Astrocyte of the spinal cord (primary cell): ENCODE data around the gene GFOD1.
"Not testable (repeated sequence)": the region's sequence is repeated elsewhere in the genome, so short reads cannot be mapped to it uniquely, and the experiment has no call there.

Source experiments
- DNase-seq: peaks from one replicate; pipeline ENCODE4 v3.0.0; 2011; ENCODE audit warnings: low read depth, low spot score
- H3K4me3 ChIP-seq: 2 replicates; pipeline ENCODE4 v1.5.1; 2011; ENCODE audit warnings: low read depth, mild to moderate bottlenecking, low read length, moderate library complexity
- in situ Hi-C: cut with HindIII; loops from 2 replicates; pipeline ENCODE4 v1.10.0; 2017; ENCODE audit warnings: low sequenced_read_pairs
- TF ChIP-seq, protein P1 (sequence below): IDR thresholded peaks from 2 replicates; pipeline ENCODE4 v1.5.1; 2012; ENCODE audit warnings: low read depth, mild to moderate bottlenecking, low read length, inconsistent platforms

The GFOD1 gene

DNA sequence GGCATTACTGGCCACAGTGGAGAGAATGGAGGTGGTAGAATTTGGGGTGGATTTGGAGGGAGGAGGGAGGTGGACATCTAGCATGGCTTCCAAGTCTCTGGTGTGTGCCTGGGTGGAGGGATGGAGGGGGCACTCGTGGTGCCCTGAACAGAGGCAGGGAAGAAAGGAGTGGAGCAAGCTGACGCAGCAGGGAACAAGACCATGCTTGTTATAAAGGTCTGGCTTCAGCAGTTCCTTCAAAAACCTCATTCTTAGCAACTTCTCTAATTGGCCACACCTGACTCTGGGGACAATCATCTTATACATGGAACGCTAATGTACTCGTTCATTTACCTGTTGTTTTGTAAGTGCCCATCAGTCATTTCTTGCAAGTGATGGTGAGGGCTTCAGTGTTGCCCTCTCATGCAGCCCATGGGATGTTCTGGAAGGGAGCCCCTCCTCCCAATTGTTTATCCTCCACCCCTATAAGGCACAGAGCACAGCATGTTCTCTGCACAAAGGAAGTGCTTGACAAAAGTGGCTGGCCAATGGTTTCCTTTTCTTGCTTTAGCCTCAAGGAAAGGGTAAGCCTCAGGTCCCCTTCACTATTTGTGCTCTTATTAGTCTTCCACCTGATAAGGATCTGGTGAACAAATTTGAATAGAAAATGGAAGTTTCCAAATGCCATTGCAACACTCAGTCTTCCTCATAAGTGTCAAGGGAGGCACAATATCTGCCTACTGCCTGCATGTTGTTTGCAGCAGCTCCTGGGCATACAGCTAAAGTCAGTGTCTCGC is 39.3 kb downstream of the GFOD1 start:
- TF ChIP-seq, protein P1, sequence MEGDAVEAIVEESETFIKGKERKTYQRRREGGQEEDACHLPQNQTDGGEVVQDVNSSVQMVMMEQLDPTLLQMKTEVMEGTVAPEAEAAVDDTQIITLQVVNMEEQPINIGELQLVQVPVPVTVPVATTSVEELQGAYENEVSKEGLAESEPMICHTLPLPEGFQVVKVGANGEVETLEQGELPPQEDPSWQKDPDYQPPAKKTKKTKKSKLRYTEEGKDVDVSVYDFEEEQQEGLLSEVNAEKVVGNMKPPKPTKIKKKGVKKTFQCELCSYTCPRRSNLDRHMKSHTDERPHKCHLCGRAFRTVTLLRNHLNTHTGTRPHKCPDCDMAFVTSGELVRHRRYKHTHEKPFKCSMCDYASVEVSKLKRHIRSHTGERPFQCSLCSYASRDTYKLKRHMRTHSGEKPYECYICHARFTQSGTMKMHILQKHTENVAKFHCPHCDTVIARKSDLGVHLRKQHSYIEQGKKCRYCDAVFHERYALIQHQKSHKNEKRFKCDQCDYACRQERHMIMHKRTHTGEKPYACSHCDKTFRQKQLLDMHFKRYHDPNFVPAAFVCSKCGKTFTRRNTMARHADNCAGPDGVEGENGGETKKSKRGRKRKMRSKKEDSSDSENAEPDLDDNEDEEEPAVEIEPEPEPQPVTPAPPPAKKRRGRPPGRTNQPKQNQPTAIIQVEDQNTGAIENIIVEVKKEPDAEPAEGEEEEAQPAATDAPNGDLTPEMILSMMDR: no peak
- in situ Hi-C loops: no loop called here
- H3K4me3 ChIP-seq: no peak overlapping the region
- no peak for DNase-seq

DNA sequence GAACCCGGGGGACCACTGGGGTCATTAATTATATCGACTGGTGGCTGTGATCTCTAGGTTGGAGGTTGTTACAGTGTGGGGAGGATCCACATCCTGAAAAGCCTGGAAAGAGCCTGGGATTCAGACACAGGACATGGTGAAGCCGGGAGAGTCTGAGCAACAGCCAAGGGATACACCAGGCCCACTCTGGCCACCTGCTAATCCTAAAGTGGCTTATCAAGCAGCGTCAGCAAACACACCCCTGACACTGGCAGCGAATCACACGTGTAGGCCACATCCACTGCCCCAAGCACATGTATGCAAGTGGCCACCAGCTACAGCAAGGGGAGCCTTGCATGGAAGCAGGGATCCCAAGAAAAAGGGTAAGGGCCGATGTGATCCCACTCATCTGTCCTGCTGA is 41.0 kb downstream of the GFOD1 start:
- TF ChIP-seq, protein P1: no peak
- in situ Hi-C loops: no loop called here

DNA sequence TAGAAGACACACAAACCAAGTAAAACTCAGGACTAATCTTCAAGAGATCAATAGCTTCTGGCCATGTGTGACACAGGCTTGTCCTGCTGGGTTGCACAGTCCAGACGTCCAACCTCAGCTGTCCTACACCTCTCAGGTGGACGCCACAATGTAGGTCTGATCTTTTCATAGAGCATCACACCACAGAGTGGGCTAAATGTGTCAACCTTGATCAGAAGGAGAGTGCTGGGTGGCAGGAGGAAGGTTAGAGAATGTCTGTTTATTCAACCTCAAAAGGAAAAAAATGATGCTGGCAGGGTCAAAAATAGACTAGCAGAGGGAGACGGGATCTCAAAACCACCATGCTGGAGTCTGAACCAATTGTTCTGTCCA is 41.7 kb downstream of the GFOD1 start:
- DNase-seq: no peak
- no peak overlapping the region for H3K4me3 ChIP-seq
- TF ChIP-seq, protein P1: no peak
- in situ Hi-C loops: no loop called here

More for the DNA sequence above, 41.0 kb downstream of the GFOD1 start:
- no peak for DNase-seq
- H3K4me3 ChIP-seq: no peak overlapping the region

DNA sequence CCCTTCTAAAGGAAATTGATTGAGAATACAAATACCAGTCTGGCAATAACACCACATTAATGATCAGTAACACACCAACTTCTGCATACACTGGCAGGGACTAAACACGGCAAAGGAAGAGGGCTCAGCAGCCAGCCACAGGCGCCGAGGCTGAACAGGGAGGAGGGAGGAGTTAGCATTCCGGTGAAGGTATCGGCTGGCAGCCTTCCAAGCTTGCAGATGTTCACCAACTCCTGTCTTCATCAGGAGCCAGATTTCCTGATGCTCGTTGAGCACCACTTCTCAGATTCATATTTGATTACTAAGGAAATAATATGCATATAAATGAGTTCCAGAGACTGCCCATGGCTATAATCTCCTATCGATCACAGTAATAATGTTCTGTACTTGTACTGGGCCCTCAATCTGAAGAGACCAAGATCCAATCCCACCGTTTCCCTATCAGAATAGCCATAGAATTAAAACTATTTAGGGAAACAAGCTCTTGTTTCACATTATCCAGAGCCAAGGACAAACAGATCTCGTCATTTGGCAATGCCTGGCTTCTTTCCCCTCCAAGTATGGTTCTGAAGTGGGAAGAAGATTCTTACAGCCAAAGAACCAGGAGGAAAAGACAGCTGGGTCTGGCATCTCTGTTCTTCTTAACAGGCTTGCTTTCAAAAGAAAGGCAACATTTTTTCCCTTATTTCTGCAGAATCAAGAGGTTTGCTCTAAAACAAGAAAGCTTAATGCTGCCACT is 42.2 kb downstream of the GFOD1 start:
- no peak overlapping the region for H3K4me3 ChIP-seq
- in situ Hi-C loops: no loop called here
- TF ChIP-seq, protein P1: no peak
- DNase-seq: no peak

DNA sequence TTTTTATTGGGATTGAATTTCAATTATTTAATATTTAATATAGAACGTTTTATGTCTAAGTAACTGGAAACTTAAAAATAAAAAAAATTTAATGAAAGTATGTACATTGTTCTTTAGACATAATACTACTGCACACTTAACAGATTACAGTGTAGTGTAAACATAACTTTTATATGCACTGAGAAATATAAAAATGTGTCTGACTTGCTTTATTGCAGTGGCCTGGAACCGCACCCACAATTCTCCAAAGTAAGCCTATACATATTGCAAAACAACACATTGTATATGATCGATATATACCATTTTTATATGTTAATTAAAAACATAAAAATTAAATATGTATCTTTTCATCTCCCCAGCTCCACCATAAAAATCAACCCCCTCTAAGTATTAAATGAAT is 42.8 kb downstream of the GFOD1 start:
- in situ Hi-C loops: no loop called here
- TF ChIP-seq, protein P1: no peak
- no peak for DNase-seq
- H3K4me3 ChIP-seq: no peak overlapping the region

DNA sequence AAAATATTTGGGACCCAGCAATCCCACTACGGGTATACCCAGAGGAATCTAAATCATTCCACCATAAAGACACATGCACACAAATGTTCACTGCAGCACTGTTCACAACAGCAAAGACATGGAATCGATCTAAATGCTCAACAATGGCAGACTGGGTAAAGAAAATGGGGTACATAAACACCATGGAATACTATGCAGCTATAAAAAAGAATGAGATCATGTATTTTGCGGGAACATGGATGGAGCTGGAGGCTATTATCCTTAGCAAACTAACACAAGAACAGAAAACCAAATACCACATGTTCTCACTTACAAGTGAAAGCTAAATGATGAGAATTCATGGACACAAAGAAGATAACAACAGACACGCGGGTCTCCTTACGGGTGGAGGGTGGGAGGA is 43.4 kb downstream of the GFOD1 start:
- DNase-seq, H3K4me3 ChIP-seq, in situ Hi-C loops: not testable (repeated sequence)

DNA sequence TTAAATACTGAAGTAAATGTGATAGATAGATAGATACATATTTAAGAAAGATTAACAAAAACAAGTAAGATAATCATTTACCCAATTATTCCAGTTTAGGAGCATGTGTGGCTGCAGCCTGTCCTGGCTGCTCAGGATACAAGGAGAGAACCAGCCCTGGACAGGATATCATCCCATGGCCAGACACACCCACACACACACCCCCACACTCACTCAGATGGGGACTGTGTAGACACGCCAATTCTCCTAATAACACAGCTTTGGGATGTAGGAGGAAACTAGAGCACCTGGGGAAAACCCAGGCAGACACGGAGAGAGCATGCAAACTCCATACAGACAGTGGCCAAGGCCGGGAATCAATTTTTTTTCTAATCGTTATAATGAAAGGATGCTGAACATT is 45.6 kb downstream of the GFOD1 start:
- H3K4me3 ChIP-seq: no peak overlapping the region
- DNase-seq: no peak
- TF ChIP-seq, protein P1: no peak
- in situ Hi-C loops: no loop called here
